Smooth muscle cell (in vitro differentiated cells): ENCODE data around the gene SKAP1. TPM values are rescaled to one million over a fixed set of nuclear protein-coding genes. Genes with fewer than 3 reads are reported as not detected.

Experiments
- DNase-seq: peaks from one replicate; lab custom pipeline; 2025; ENCODE audit not compliant: unreplicated experiment; lab: John Stamatoyannopoulos, UW
- H2AFZ ChIP-seq: fragments of 200-600 bp; sonication (generic); 2 replicates; pipeline ENCODE4 v1.6.0; 2016; ENCODE audit warnings: antibody characterized with exemption, low read depth, mild to moderate bottlenecking
- H3F3A ChIP-seq: fragments of 200-600 bp; sonication (generic); 2 replicates; pipeline ENCODE4 v1.6.0; 2017; ENCODE audit warnings: antibody characterized with exemption, low read depth
- H3K27ac ChIP-seq: fragments of 200-600 bp; sonication (generic); 2 replicates; pipeline ENCODE4 v1.5.1; 2016; ENCODE audit warnings: low read depth, mild to moderate bottlenecking
- H3K27me3 ChIP-seq: fragments of 200-600 bp; sonication (generic); 2 replicates; pipeline ENCODE4 v1.6.1; 2016; ENCODE audit warnings: low read depth, mild to moderate bottlenecking
- H3K36me3 ChIP-seq: fragments of 200-600 bp; sonication (generic); 2 replicates; pipeline ENCODE4 v1.5.1; 2016; ENCODE audit warnings: low read depth
- H3K4me1 ChIP-seq: fragments of 200-600 bp; sonication (generic); 2 replicates; pipeline ENCODE4 v1.5.1; 2016; ENCODE audit warnings: low read depth
- H3K4me2 ChIP-seq: fragments of 200-600 bp; sonication (generic); 2 replicates; pipeline ENCODE4 v1.6.0; 2016; ENCODE audit warnings: mild to moderate bottlenecking
- H3K4me3 ChIP-seq: fragments of 200-600 bp; sonication (generic); 2 replicates; pipeline ENCODE4 v1.5.1; 2016; ENCODE audit warnings: mild to moderate bottlenecking
- H3K79me2 ChIP-seq: fragments of 200-600 bp; sonication (generic); 2 replicates; pipeline ENCODE4 v1.6.0; 2016; ENCODE audit warnings: low read depth, mild to moderate bottlenecking
- H3K9ac ChIP-seq: fragments of 200-600 bp; sonication (generic); 2 replicates; pipeline ENCODE4 v1.6.0; 2016; ENCODE audit warnings: low read depth
- H3K9me3 ChIP-seq: fragments of 200-600 bp; sonication (generic); replicated peaks from 2 replicates; pipeline ENCODE4 v1.5.1; 2016; ENCODE audit warnings: low read depth
- H4K20me1 ChIP-seq: fragments of 200-600 bp; sonication (generic); 2 replicates; pipeline ENCODE4 v1.6.0; 2016; ENCODE audit warnings: low read depth
- CTCF ChIP-seq: fragments of 200-600 bp; sonication (generic); IDR thresholded peaks from 2 replicates; pipeline ENCODE4 v1.5.1; 2017; ENCODE audit warnings: borderline replicate concordance, mild to moderate bottlenecking, antibody characterized with exemption; ENCODE audit not compliant: insufficient read depth, poor library complexity, severe bottlenecking
- WGBS: methylation state at CpG from one replicate; pipeline ENCODE4 v1.1.7; 2016; ENCODE audit warnings: low lambda C conversion rate; 5-methylcytosine and 5-hydroxymethylcytosine counted together
- polyA plus RNA-seq: library from polyadenylated mRNA; unstranded; fragments of >200 nt; fragmentation: Nextera tagmentation; extraction: Ambion mirVana; gene quantifications from 2 replicates; pipeline ENCODE4 v1.2.1, GENCODE V29; 2016
- total RNA-seq: library from RNA; depleted of rRNA; stranded (reverse); fragments of >200 nt; gene quantifications from 2 replicates; pipeline ENCODE4 v1.2.3, GENCODE V29; 2014

Gene SKAP1
- total and polyA plus RNA-seq, 2 experiments from 2014 or later: not detected

GRCh38 chr17:48122665-48123045 is 307.4 kb downstream of the SKAP1 start:
- Histone ChIP-seq H3K79me2 (no peaks in the 10 kb centered on the region), H3K4me2 (no peak overlapping the region), H3K9me3 (no peaks in the 10 kb centered on the region), H3K27me3 (no peaks in the 10 kb centered on the region), H2AFZ (no peak overlapping the region), H3K4me1 (peaks cover 20% of the 10 kb centered on the region), H3K36me3 (peaks cover 10% of the 10 kb centered on the region), H3K9ac (no peak overlapping the region), H4K20me1 (no peaks in the 10 kb centered on the region), H3F3A (no peaks in the 10 kb centered on the region), H3K27ac (no peak overlapping the region), H3K4me3 (no peak overlapping the region)
- TF ChIP-seq CTCF: no peak
- DNase-seq: no peak
- WGBS: 82% methylated on average over 3 of the region's 3 CpGs

- H3K9ac ChIP-seq: no peak overlapping the region
- H3F3A ChIP-seq: no peaks in the 10 kb centered on the region
- no peak overlapping the region for H2AFZ ChIP-seq
- H3K36me3 ChIP-seq: peaks cover 10% of the 10 kb centered on the region
- H3K4me2 ChIP-seq: no peak overlapping the region
- TF ChIP-seq CTCF: no peak
- no peaks in the 10 kb centered on the region for H4K20me1 ChIP-seq
- H3K4me3 ChIP-seq: no peak overlapping the region
- H3K79me2 ChIP-seq: no peaks in the 10 kb centered on the region
- H3K9me3 ChIP-seq: no peaks in the 10 kb centered on the region
- no peak overlapping the region for H3K27ac ChIP-seq
- no peak for DNase-seq
- 94% methylated on average over 8 of the region's 9 CpGs for WGBS
- H3K4me1 ChIP-seq: peaks cover 20% of the 10 kb centered on the region
- H3K27me3 ChIP-seq: no peaks in the 10 kb centered on the region
These were observed 307.9 kb downstream of the SKAP1 start for GRCh38 chr17:48121923-48122664.

- over 99% methylated on average over 5 of the region's 5 CpGs for WGBS
- DNase-seq: no peak
- Histone ChIP-seq H4K20me1 (peaks cover 6% of the 10 kb centered on the region), H3K36me3 (no peaks in the 10 kb centered on the region), H3K4me3 (no peak overlapping the region), H3K4me1 (peaks cover 8% of the 10 kb centered on the region), H3F3A (no peaks in the 10 kb centered on the region), H3K27me3 (no peaks in the 10 kb centered on the region), H2AFZ (no peak overlapping the region), H3K79me2 (peaks cover 42% of the 10 kb centered on the region), H3K9me3 (no peaks in the 10 kb centered on the region), H3K4me2 (no peak overlapping the region), H3K27ac (no peak overlapping the region), H3K9ac (no peak overlapping the region)
- no peak for TF ChIP-seq CTCF
These were observed 316.8 kb downstream of the SKAP1 start for GRCh38 chr17:48113201-48113676.

GRCh38 chr17:48111937-48112241 is 318.1 kb downstream of the SKAP1 start:
- 93% methylated on average over 2 of the region's 2 CpGs for WGBS
- no peaks in the 10 kb centered on the region for H3K36me3 ChIP-seq
- no peak overlapping the region for H3K27ac ChIP-seq
- peaks cover 45% of the 10 kb centered on the region for H3K79me2 ChIP-seq
- H4K20me1 ChIP-seq: peaks cover 6% of the 10 kb centered on the region
- no peak overlapping the region for H3K9ac ChIP-seq
- no peak overlapping the region for H3K4me3 ChIP-seq
- no peak overlapping the region for H3K4me2 ChIP-seq
- H3K9me3 ChIP-seq: no peaks in the 10 kb centered on the region
- no peak overlapping the region for H2AFZ ChIP-seq
- no peak for DNase-seq
- H3K27me3 ChIP-seq: no peaks in the 10 kb centered on the region
- H3F3A ChIP-seq: peaks cover 2% of the 10 kb centered on the region
- peaks cover 8% of the 10 kb centered on the region for H3K4me1 ChIP-seq
- TF ChIP-seq CTCF: no peak
